OCI-LY1 (cell line): Measurements from ENCODE around the gene PSMA5.

ENCODE experiments used
- H2AFZ ChIP-seq: fragments of 200-600 bp; sonication (generic), shearing (Covaris generic); 2 replicates; pipeline ENCODE4 v1.6.0; 2014; ENCODE audit warnings: antibody characterized with exemption, mild to moderate bottlenecking, low read length
- H3F3A ChIP-seq: fragments of 200-600 bp; sonication (generic), shearing (Covaris generic); 2 replicates; pipeline ENCODE4 v1.6.0; 2014; ENCODE audit warnings: mild to moderate bottlenecking, antibody characterized with exemption, low read length, moderate library complexity; ENCODE audit not compliant: insufficient read depth
- H3K27ac ChIP-seq: fragments of 200-600 bp; sonication (generic); 2 replicates; pipeline ENCODE4 v1.5.1; 2014; ENCODE audit warnings: low read length, mixed run types, mild to moderate bottlenecking, low read depth; ENCODE audit not compliant: poor library complexity, severe bottlenecking
- H3K27me3 ChIP-seq: fragments of 200-600 bp; sonication (generic); 2 replicates; pipeline ENCODE4 v1.6.0; 2014; ENCODE audit warnings: antibody characterized with exemption, mild to moderate bottlenecking, low read length, moderate library complexity; ENCODE audit not compliant: insufficient read depth
- H3K36me3 ChIP-seq: fragments of 200-600 bp; sonication (generic); 2 replicates; pipeline ENCODE4 v1.6.1; 2014; ENCODE audit warnings: mild to moderate bottlenecking, antibody characterized with exemption, low read length, moderate library complexity, mixed read lengths; ENCODE audit not compliant: insufficient read depth
- H3K4me1 ChIP-seq: fragments of 200-600 bp; sonication (generic); 2 replicates; pipeline ENCODE4 v1.5.1; 2014; ENCODE audit warnings: mild to moderate bottlenecking, low read length, moderate library complexity; ENCODE audit not compliant: insufficient read depth, severe bottlenecking
- H3K4me2 ChIP-seq: fragments of 200-600 bp; sonication (generic), shearing (Covaris generic); 2 replicates; pipeline ENCODE4 v1.6.1; 2014; ENCODE audit warnings: low read length
- H3K4me3 ChIP-seq: fragments of 200-600 bp; sonication (generic); 2 replicates; pipeline ENCODE4 v1.5.1; 2014; ENCODE audit warnings: low read length, low read depth, mild to moderate bottlenecking, mixed read lengths; ENCODE audit not compliant: poor library complexity, severe bottlenecking
- H3K79me2 ChIP-seq: fragments of 200-600 bp; shearing (Covaris generic); 2 replicates; pipeline ENCODE4 v1.6.1; 2016; ENCODE audit warnings: mixed run types, low read length, mixed read lengths; ENCODE audit not compliant: insufficient read depth
- H3K9ac ChIP-seq: fragments of 200-600 bp; sonication (generic), shearing (Covaris generic); 2 replicates; pipeline ENCODE4 v1.6.1; 2014; ENCODE audit warnings: mild to moderate bottlenecking, low read length, mixed read lengths
- H3K9me2 ChIP-seq: fragments of 200-600 bp; sonication (generic), shearing (Covaris generic); 2 replicates; pipeline ENCODE4 v1.6.1; 2014; ENCODE audit warnings: low read depth, mild to moderate bottlenecking, low read length, mixed read lengths
- H3K9me3 ChIP-seq: fragments of 200-600 bp; shearing (Covaris generic); 2 replicates; pipeline ENCODE4 v1.6.1; 2014; ENCODE audit warnings: low read length, mixed read lengths
- H4K20me1 ChIP-seq: fragments of 200-600 bp; sonication (generic), shearing (Covaris generic); 2 replicates; pipeline ENCODE4 v1.6.0; 2016; ENCODE audit warnings: mild to moderate bottlenecking, low read length; ENCODE audit not compliant: insufficient read depth
- CTCF ChIP-seq: fragments of 200-600 bp; sonication (generic), shearing (Covaris generic); IDR thresholded peaks from 2 replicates; pipeline ENCODE4 v1.5.1; 2017; ENCODE audit warnings: mild to moderate bottlenecking, antibody characterized with exemption, low read length, moderate library complexity, mixed read lengths
- EZH2 ChIP-seq: fragments of 200-600 bp; sonication (generic), shearing (Covaris generic); IDR thresholded peaks from 2 replicates; pipeline ENCODE4 v1.8.0; 2017; ENCODE audit warnings: borderline replicate concordance, mixed run types, mild to moderate bottlenecking, antibody characterized with exemption, low read length, moderate library complexity, mixed read lengths

The PSMA5 gene

GRCh38 chr1:109394591-109395281 lies 31.5 kb downstream of the PSMA5 start:
- Histone ChIP-seq H3K9ac (no peak overlapping the region), H3K9me3 (no peaks in the 10 kb centered on the region), H3K36me3 (no peaks in the 10 kb centered on the region), H3K27ac (no peak overlapping the region), H3K9me2 (no peaks in the 10 kb centered on the region), H2AFZ (no peak overlapping the region), H3K4me2 (no peak overlapping the region), H3K4me1 (peaks cover 24% of the 10 kb centered on the region), H3F3A (no peaks in the 10 kb centered on the region), H3K27me3 (no peaks in the 10 kb centered on the region), H3K79me2 (no peaks in the 10 kb centered on the region), H3K4me3 (no peak overlapping the region), H4K20me1 (no peaks in the 10 kb centered on the region)
- TF ChIP-seq EZH2 (no peak), CTCF (no peak)

- H2AFZ ChIP-seq = no peak overlapping the region
- H3K4me1 ChIP-seq = peaks cover 24% of the 10 kb centered on the region
- H3K79me2 ChIP-seq = no peaks in the 10 kb centered on the region
- H3K9me2 ChIP-seq = no peaks in the 10 kb centered on the region
- no peaks in the 10 kb centered on the region for H3K9me3 ChIP-seq
- H3K9ac ChIP-seq = no peak overlapping the region
- H3K27ac ChIP-seq = no peak overlapping the region
- no peak overlapping the region for H3K4me3 ChIP-seq
- H3K36me3 ChIP-seq = no peaks in the 10 kb centered on the region
- no peak overlapping the region for H3K4me2 ChIP-seq
- H3K27me3 ChIP-seq = no peaks in the 10 kb centered on the region
- H3F3A ChIP-seq = no peaks in the 10 kb centered on the region
- no peaks in the 10 kb centered on the region for H4K20me1 ChIP-seq
- TF ChIP-seq EZH2 = no peak
- TF ChIP-seq CTCF = no peak
Measured at GRCh38 chr1:109393617-109394233, 32.5 kb downstream of the PSMA5 start.

GRCh38 chr1:109392788-109393616 lies 33.2 kb downstream of the PSMA5 start:
- H3K9ac ChIP-seq = no peak overlapping the region
- peaks cover 19% of the 10 kb centered on the region for H3K4me1 ChIP-seq
- no peak overlapping the region for H2AFZ ChIP-seq
- no peaks in the 10 kb centered on the region for H3K9me2 ChIP-seq
- no peaks in the 10 kb centered on the region for H4K20me1 ChIP-seq
- H3K4me2 ChIP-seq = no peak overlapping the region
- no peak overlapping the region for H3K27ac ChIP-seq
- no peaks in the 10 kb centered on the region for H3F3A ChIP-seq
- H3K27me3 ChIP-seq = no peaks in the 10 kb centered on the region
- H3K9me3 ChIP-seq = no peaks in the 10 kb centered on the region
- H3K4me3 ChIP-seq = no peak overlapping the region
- no peaks in the 10 kb centered on the region for H3K79me2 ChIP-seq
- TF ChIP-seq CTCF (no peak), EZH2 (no peak)
- no peaks in the 10 kb centered on the region for H3K36me3 ChIP-seq
